ENCODE measurements around the gene MATCAP1. TPM values are rescaled to one million over a fixed set of nuclear protein-coding genes. Genes with fewer than 3 reads are reported as not detected.

MATCAP1 gene
- total RNA-seq, 1 experiment from 2014 or later = 36.5 TPM

GRCh38 chr16:67128887-67129286, 54.9 kb downstream of the MATCAP1 start:
- H3K4me3 Mint-ChIP-seq (ENCODE audit: low read depth, unreplicated experiment) = no peak overlapping the region
- no TSS peak for BruUV-seq (replicated peaks)
- no peaks in the 10 kb centered on the region for H3K4me1 Mint-ChIP-seq (ENCODE audit: low read depth, unreplicated experiment)

GRCh38 chr16:67128417-67128816, 55.3 kb downstream of the MATCAP1 start:
- no TSS peak for BruUV-seq (replicated peaks)
- no peak for TF ChIP-seq CTCF (IDR thresholded peaks at IDR 0.05; ENCODE audit: unreplicated experiment)
- Mint-ChIP-seq H3K27me3 (ENCODE audit: unreplicated experiment) (no peaks in the 10 kb centered on the region), H3K27ac (ENCODE audit: unreplicated experiment) (no peak overlapping the region), H3K36me3 (ENCODE audit: insufficient read depth, unreplicated experiment) (peaks cover 14% of the 10 kb centered on the region), H3K4me3 (ENCODE audit: low read depth, unreplicated experiment) (no peak overlapping the region), H3K4me1 (ENCODE audit: low read depth, unreplicated experiment) (no peaks in the 10 kb centered on the region), H3K9me3 (ENCODE audit: low read depth, unreplicated experiment) (no peaks in the 10 kb centered on the region)
- intact Hi-C loops (cut with micrococcal nuclease; ENCODE audit: unreplicated experiment) = no loop called here
- CTCF ChIA-PET = interaction anchor here (1.5 kb wide), 1 partner anchor 12 kb away, joined by 4 read pairs; no protein-coding TSS in a partner anchor
- DNase-seq = no peak

More at GRCh38 chr16:67128887-67129286, 54.9 kb downstream of the MATCAP1 start:
- no peak for DNase-seq
- no peak for TF ChIP-seq CTCF (IDR thresholded peaks at IDR 0.05; ENCODE audit: unreplicated experiment)
- CTCF ChIA-PET = interaction anchor here (0.6 to 1.5 kb wide), 2 partner anchors 12 to 139 kb away, joined by 4 read pairs; no protein-coding TSS in a partner anchor
- peaks cover 9% of the 10 kb centered on the region for H3K36me3 Mint-ChIP-seq (ENCODE audit: insufficient read depth, unreplicated experiment)
- no peaks in the 10 kb centered on the region for H3K27me3 Mint-ChIP-seq (ENCODE audit: unreplicated experiment)
- no peaks in the 10 kb centered on the region for H3K9me3 Mint-ChIP-seq (ENCODE audit: low read depth, unreplicated experiment)
- no peak overlapping the region for H3K27ac Mint-ChIP-seq (ENCODE audit: unreplicated experiment)
- intact Hi-C loops (cut with micrococcal nuclease; ENCODE audit: unreplicated experiment) = no loop called here

Small RNA genes within 50 kb of the gene (microRNA-seq; reads per million reads assigned to microRNA genes)
- 163 reads per million, percentile 70 among the genes with 10 or more reads in this experiment for gene MIR328

Other genes with a start within 250 kb of the MATCAP1 start
- gene CIAO2B, start 249.6 kb downstream of the MATCAP1 start, total RNA-seq (2022) = 121 and 126 TPM in 2 replicates
- gene CES2, start 248.4 kb downstream of the MATCAP1 start, total RNA-seq (2022) = 58.7 and 61.1 TPM in 2 replicates
- 0.64 and 2.5 TPM in 2 replicates for gene CES3, start 222.7 kb downstream of the MATCAP1 start, total RNA-seq (2022)
- not detected in 2 replicates for gene CES4A, start 195.4 kb downstream of the MATCAP1 start, total RNA-seq (2022)
- 116 and 131 TPM in 2 replicates for gene CBFB, start 154.8 kb downstream of the MATCAP1 start, total RNA-seq (2022)
- 21.4 and 21.9 TPM in 2 replicates for gene PHAF1, start 74.0 kb downstream of the MATCAP1 start, total RNA-seq (2022)
- gene B3GNT9, start 33.0 kb downstream of the MATCAP1 start, total RNA-seq (2022) = 6.8 and 8.0 TPM in 2 replicates
- gene TRADD, start 24.1 kb downstream of the MATCAP1 start, total RNA-seq (2022) = 34.9 and 42.7 TPM in 2 replicates
- 32.0 and 36.6 TPM in 2 replicates for gene FBXL8, start 24.0 kb downstream of the MATCAP1 start, total RNA-seq (2022)
- gene HSF4, start 19.2 kb downstream of the MATCAP1 start, total RNA-seq (2022) = 57.1 and 60.7 TPM in 2 replicates
- gene NOL3, start 13.4 kb downstream of the MATCAP1 start, total RNA-seq (2022) = 33.5 and 35.7 TPM in 2 replicates
- gene EXOC3L1, start 6.2 kb upstream of the MATCAP1 start, total RNA-seq (2022) = 0.31 and 1.2 TPM in 2 replicates
- gene E2F4, start 8.2 kb upstream of the MATCAP1 start, total RNA-seq (2022) = 95.3 and 101 TPM in 2 replicates
- 31.9 and 43.2 TPM in 2 replicates for gene ELMO3, start 15.2 kb upstream of the MATCAP1 start, total RNA-seq (2022)
- 53.5 and 69.2 TPM in 2 replicates for gene TMEM208, start 43.2 kb upstream of the MATCAP1 start, total RNA-seq (2022)
- gene FHOD1, start 63.5 kb upstream of the MATCAP1 start, total RNA-seq (2022) = 37.2 and 37.9 TPM in 2 replicates
- 2.4 and 4.4 TPM in 2 replicates for gene SLC9A5, start 65.0 kb upstream of the MATCAP1 start, total RNA-seq (2022)
- 5.5 and 9.2 TPM in 2 replicates for gene PLEKHG4, start 95.6 kb upstream of the MATCAP1 start, total RNA-seq (2022)
- gene KCTD19, start 142.8 kb upstream of the MATCAP1 start, total RNA-seq (2022) = 3.8 and 5.6 TPM in 2 replicates
- 7.1 and 9.2 TPM in 2 replicates for gene LRRC36, start 142.9 kb upstream of the MATCAP1 start, total RNA-seq (2022)
- 8.5 and 8.8 TPM in 2 replicates for gene TPPP3, start 209.5 kb upstream of the MATCAP1 start, total RNA-seq (2022)
- gene ZDHHC1, start 232.5 kb upstream of the MATCAP1 start, total RNA-seq (2022) = 22.6 and 24.4 TPM in 2 replicates
- 10.2 and 10.8 TPM in 2 replicates for gene HSD11B2, start 247.2 kb upstream of the MATCAP1 start, total RNA-seq (2022)

Measured in Calu3 (cell line).